ENCODE results near the gene TNNT2. TPM values are rescaled to one million over a fixed set of nuclear protein-coding genes. Genes with fewer than 3 reads are reported as not detected.
A peak's percentile ranks its signal among the peaks of the same experiment; 100 is the strongest.

TNNT2 gene
- total and polyA plus RNA-seq, 11 donors, result 5,987 to 28,496 (median 7,745) TPM

DNA sequence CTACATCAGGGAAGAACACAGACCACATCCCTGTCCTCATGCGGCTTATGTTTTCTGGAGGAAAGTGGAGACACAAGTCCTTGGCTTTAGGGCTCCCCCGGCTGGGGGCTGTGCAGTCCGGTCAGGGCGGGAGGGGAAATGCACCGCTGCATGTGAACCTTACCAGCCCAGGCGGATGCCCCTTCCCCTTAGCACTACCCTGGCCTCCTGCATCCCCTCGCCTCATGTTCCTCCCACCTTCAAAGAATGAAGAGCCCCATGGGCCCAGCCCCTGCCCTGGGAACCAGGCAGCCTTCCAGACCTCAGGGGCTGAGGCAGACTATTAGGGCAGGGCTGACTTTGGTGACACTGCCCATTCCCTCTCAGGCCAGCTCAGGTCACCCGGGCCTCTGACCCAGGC, 45.5 kb downstream of the TNNT2 start:
- TF ChIP-seq, protein P1, sequence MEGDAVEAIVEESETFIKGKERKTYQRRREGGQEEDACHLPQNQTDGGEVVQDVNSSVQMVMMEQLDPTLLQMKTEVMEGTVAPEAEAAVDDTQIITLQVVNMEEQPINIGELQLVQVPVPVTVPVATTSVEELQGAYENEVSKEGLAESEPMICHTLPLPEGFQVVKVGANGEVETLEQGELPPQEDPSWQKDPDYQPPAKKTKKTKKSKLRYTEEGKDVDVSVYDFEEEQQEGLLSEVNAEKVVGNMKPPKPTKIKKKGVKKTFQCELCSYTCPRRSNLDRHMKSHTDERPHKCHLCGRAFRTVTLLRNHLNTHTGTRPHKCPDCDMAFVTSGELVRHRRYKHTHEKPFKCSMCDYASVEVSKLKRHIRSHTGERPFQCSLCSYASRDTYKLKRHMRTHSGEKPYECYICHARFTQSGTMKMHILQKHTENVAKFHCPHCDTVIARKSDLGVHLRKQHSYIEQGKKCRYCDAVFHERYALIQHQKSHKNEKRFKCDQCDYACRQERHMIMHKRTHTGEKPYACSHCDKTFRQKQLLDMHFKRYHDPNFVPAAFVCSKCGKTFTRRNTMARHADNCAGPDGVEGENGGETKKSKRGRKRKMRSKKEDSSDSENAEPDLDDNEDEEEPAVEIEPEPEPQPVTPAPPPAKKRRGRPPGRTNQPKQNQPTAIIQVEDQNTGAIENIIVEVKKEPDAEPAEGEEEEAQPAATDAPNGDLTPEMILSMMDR (IDR thresholded peaks at IDR 0.05), result no peak
- TF ChIP-seq POLR2A (IDR thresholded peaks at IDR 0.05), result no peak
- H3K9me3 ChIP-seq, result no peaks in the 10 kb centered on the region
- no peaks in the 10 kb centered on the region for H3K27me3 ChIP-seq
- peaks cover 0 to 27% (median 0%) of the 10 kb centered on the region in 12 donors for H3K4me1 ChIP-seq
- no peak for ATAC-seq
- intact Hi-C loops (cut with DNase I), result no loop called here
- H3K4me3 ChIP-seq, result no peak overlapping the region
- WGBS, 4 donors, result 93 to 97% (median 94%) methylated on average over 4 to 8 of the region's 8 CpGs
- H3K27ac ChIP-seq, result no peak overlapping the region
- peak in 2 of 5 donors; percentile 24 to 51 for DNase-seq
- H3K36me3 ChIP-seq, result no peaks in the 10 kb centered on the region

DNA sequence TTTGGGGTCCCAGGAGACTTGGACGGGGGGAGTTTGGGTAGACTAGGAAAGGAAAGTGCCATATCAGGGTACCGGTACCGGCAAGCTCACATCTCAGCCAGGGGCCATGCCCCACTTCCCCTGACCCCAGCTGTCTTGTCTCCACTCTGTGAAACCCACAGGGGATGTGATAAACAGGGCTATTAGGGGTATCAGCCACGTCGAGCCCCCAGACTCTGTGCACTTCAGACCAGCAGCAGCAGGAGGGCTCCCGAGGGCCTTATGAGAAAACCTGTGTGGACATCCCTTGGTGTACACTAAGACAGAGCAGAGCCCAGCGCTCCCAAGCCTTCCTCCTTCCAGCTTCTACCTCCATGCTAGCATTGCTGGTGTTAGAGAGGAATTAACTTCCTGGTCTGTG, 46.3 kb downstream of the TNNT2 start:
- Histone ChIP-seq H3K27me3 (no peaks in the 10 kb centered on the region), H3K36me3 (no peaks in the 10 kb centered on the region), H3K27ac (no peak overlapping the region), H3K4me3 (no peak overlapping the region), H3K4me1 (peaks cover 0 to 27% (median 0%) of the 10 kb centered on the region in 12 donors), H3K9me3 (no peaks in the 10 kb centered on the region)
- 72 to 88% (median 81%) methylated on average over 7 of the region's 7 CpGs for WGBS, 4 donors
- peak in 2 of 5 donors; percentile 6 to 41 for DNase-seq
- intact Hi-C loops (cut with DNase I), result no loop called here
- no peak for TF ChIP-seq POLR2A (IDR thresholded peaks at IDR 0.05)
- TF ChIP-seq, protein P1 (IDR thresholded peaks at IDR 0.05), result no peak
- ATAC-seq, result no peak

DNA sequence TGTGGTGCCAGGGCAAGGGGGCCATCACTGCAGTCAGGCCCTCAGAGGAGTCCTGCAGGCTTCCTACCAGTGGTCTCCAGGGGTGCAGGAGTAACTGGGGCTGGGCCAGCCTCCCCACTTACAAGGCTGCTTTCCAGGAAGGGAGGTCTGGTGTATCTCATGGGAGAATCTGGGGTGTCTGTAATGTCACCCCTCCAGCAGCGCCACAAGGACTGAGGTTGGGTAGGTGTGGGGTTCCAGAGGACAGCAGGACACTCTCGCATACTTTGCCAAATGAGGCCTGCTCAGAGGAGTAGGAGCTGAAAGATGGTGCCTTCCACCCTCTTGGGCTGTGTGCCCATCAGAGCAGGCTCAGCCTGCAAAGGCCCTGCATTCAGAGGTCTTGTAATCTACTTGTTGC, 46.9 kb downstream of the TNNT2 start:
- Histone ChIP-seq H3K4me1 (peaks cover 0 to 27% (median 0%) of the 10 kb centered on the region in 12 donors), H3K36me3 (no peaks in the 10 kb centered on the region), H3K9me3 (no peaks in the 10 kb centered on the region), H3K27ac (no peak overlapping the region), H3K27me3 (no peaks in the 10 kb centered on the region), H3K4me3 (no peak overlapping the region)
- ATAC-seq, result no peak
- WGBS, 4 donors, result 77 to 100% (median 93%) methylated on average over 2 of the region's 2 CpGs
- intact Hi-C loops (cut with DNase I), result no loop called here
- DNase-seq, result peak in 2 of 5 donors; percentile 6 to 7
- TF ChIP-seq, protein P1 (IDR thresholded peaks at IDR 0.05), result no peak
- TF ChIP-seq POLR2A (IDR thresholded peaks at IDR 0.05), result no peak

DNA sequence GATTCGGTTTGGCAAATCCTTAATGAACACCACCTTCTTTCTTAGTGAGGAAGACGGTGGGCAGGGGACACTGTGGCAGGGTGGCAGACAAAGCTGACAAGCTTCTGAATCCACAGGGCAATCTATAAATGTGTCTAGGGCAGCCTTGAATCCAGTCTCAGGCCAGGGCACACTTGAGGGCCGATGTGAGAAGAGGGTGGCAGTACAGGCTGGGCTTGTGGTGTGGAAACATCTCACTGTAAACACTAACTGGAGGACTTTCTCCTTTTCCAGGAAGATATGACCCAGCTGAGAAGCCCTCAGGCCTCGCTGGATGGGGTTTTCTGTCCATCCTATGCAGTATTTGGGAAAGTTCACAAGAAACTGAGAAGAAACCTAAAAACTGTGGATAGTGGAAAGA, 47.7 kb downstream of the TNNT2 start:
- Histone ChIP-seq H3K4me3 (no peak overlapping the region), H3K4me1 (peaks cover 0 to 27% (median 0%) of the 10 kb centered on the region in 12 donors), H3K27me3 (no peaks in the 10 kb centered on the region), H3K9me3 (no peaks in the 10 kb centered on the region), H3K27ac (peak overlapping the region in 3 of 12 donors; percentile 12 to 62 (median 44)), H3K36me3 (no peaks in the 10 kb centered on the region)
- TF ChIP-seq, protein P1 (IDR thresholded peaks at IDR 0.05), result no peak
- no peak for TF ChIP-seq POLR2A (IDR thresholded peaks at IDR 0.05)
- DNase-seq, result peak in 3 of 5 donors; percentile 29 to 52 (median 40)
- intact Hi-C loops (cut with DNase I), result no loop called here
- ATAC-seq, result peak; percentile 42 to 82 (median 62)
- WGBS, 4 donors, result 63 to 88% (median 68%) methylated on average over 4 of the region's 4 CpGs
